ENCODE data around the gene ANKRD13B. TPM values are rescaled to one million over a fixed set of nuclear protein-coding genes. Genes with fewer than 3 reads are reported as not detected.

Gene ANKRD13B
- total RNA-seq, 1 experiment from 2014 or later: 45.5 TPM

DNA sequence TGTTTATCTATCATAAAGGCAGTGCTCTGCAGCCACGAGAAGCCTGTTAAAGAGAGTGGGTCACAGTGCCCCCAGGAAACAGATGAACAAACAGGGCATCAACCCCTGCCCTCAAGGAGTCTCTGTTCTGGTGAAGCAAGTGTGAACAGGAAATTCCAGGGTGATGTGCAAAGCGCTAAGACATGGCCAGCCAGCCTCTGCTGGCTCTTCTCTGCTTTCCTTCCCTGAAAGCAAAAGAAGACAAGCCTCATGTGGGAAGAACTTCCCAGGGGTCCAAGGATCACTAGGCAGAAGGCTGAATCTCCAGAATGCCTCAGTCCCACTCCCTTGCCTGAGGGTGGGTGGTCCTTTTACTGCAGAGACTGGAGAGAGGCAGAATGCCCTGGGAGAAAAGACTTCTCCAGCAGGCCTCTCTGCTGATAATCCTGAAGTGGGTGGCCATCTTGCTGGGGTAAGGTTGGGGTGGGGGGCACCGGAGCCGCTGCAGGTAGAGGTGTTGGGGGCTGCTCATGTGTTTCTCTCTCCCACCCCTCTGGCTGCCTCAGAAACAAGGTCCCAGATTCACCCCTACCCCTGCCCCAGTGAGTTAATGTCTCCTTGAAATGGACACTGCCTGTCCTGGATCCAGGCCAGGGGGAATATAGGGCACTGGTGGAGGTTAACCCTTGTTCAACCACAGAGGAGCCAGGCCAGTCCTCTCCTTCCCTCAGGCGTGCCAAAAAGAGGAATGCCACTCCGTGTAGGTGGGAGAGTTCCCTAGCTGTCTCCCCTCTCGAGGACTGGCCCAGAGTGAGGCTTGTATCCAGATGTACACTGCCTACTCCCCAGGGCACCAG, 2.4 kb downstream of the ANKRD13B start (continued):
- no peak for TF ChIP-seq TCF7 (CRISPR knock-in tag; IDR thresholded peaks at IDR 0.05; ENCODE audit: low read depth)

DNA sequence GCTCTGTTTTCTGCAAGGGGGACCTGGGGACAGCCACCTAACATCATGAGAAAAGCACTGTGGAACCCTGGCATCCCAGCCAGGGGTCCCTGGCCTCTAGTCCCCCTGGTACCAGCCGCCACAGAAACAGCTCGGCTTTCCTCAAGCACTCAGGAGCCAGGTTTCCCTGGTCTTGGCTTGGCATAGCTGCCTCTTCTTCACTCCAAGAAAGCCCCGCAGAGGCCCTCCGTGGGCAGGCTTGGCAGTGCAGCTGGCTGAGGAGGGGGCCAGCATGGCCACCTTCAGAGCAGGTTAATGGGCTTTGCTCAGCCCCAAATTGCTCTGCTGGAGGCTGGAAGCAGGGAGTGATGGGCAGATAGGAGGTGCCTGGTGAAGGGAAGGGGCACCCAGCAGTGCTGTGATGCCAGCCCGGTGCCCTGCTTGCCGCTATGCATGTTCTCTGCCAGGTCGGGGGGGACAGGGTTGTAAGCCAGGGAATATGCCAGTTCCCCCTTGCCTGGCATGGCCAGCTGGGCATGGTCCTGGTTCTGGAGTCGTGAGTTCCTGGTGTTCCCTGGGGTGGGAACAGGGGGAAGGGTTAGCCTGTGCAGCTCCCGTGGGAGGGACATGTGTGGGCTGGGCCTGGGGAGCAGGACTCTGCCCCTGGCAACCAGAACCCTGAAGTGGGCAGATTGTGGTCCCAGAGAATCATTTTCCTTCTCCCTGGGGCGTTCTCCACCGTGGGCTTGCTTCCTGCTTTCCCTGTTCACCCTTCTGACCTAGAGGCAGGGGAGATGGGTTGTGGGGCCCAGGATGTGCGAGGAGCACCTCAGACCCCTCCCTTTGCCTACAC, 3.2 kb downstream of the ANKRD13B start:
- ChIA-PET CTCF (interaction anchor here (0.6 to 4.6 kb wide), 6 partner anchors 11 to 227 kb away, joined by 3 to 85 read pairs (median 4); no protein-coding TSS in a partner anchor), POLR2A (no interaction called here)
- peaks cover 51% of the 10 kb centered on the region for H3K4me1 Mint-ChIP-seq
- H3K27ac Mint-ChIP-seq: no peak overlapping the region
- no peaks in the 10 kb centered on the region for H3K9me3 Mint-ChIP-seq
- ATAC-seq (no peak), DNase-seq (ENCODE audit: low spot score) (no peak)
- H3K27me3 Mint-ChIP-seq (ENCODE audit: low read depth): no peaks in the 10 kb centered on the region
- no peak overlapping the region for H3K4me3 Mint-ChIP-seq
- TF ChIP-seq, protein P1, sequence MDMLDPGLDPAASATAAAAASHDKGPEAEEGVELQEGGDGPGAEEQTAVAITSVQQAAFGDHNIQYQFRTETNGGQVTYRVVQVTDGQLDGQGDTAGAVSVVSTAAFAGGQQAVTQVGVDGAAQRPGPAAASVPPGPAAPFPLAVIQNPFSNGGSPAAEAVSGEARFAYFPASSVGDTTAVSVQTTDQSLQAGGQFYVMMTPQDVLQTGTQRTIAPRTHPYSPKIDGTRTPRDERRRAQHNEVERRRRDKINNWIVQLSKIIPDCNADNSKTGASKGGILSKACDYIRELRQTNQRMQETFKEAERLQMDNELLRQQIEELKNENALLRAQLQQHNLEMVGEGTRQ (CRISPR knock-in tag; IDR thresholded peaks at IDR 0.05): no peak
- H3K36me3 Mint-ChIP-seq: no peaks in the 10 kb centered on the region

DNA sequence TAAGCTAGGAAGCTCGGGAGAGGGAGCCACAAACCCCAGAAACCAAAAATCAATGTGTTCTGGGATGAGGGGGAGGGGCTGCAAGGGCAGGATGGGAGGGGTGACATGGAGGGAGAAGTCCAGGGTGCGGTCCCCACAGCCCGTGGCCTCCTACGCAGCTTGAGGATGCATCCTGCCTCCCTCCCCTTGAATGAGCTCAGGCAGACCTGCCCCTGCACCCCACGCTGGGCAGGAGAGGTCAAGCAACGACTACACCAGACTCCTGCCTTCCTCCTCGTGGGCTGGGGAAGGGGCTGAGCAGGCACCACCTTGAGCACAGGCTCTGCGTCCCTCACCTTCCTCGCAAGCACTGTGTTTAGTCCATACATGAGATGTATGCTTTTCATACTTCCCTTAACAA, 3.9 kb downstream of the ANKRD13B start:
- no peak overlapping the region for H3K4me3 Mint-ChIP-seq
- no peak overlapping the region for H3K27ac Mint-ChIP-seq
- ChIA-PET CTCF (interaction anchor here (1.0 to 4.6 kb wide), 12 partner anchors 9 to 497 kb away, joined by 3 to 85 read pairs (median 6); partner anchors contain the start of gene ABHD15), POLR2A (interaction anchor here (0.6 kb wide), 1 partner anchor 185 kb away, joined by 6 read pairs; no protein-coding TSS in a partner anchor)
- no peaks in the 10 kb centered on the region for H3K36me3 Mint-ChIP-seq
- no peak for DNase-seq (ENCODE audit: low spot score)
- H3K4me1 Mint-ChIP-seq: peaks cover 51% of the 10 kb centered on the region
- H3K9me3 Mint-ChIP-seq: no peaks in the 10 kb centered on the region
- no peaks in the 10 kb centered on the region for H3K27me3 Mint-ChIP-seq (ENCODE audit: low read depth)
- ATAC-seq: no peak; the same call in 1 of the 2 replicates
- no peak for TF ChIP-seq NFATC4 (CRISPR knock-in tag; IDR thresholded peaks at IDR 0.05)
- TF ChIP-seq, protein P2, sequence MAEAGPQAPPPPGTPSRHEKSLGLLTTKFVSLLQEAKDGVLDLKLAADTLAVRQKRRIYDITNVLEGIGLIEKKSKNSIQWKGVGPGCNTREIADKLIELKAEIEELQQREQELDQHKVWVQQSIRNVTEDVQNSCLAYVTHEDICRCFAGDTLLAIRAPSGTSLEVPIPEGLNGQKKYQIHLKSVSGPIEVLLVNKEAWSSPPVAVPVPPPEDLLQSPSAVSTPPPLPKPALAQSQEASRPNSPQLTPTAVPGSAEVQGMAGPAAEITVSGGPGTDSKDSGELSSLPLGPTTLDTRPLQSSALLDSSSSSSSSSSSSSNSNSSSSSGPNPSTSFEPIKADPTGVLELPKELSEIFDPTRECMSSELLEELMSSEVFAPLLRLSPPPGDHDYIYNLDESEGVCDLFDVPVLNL (CRISPR knock-in tag; IDR thresholded peaks at IDR 0.05; ENCODE audit: borderline replicate concordance, low read depth): no peak
- TF ChIP-seq, protein P3, sequence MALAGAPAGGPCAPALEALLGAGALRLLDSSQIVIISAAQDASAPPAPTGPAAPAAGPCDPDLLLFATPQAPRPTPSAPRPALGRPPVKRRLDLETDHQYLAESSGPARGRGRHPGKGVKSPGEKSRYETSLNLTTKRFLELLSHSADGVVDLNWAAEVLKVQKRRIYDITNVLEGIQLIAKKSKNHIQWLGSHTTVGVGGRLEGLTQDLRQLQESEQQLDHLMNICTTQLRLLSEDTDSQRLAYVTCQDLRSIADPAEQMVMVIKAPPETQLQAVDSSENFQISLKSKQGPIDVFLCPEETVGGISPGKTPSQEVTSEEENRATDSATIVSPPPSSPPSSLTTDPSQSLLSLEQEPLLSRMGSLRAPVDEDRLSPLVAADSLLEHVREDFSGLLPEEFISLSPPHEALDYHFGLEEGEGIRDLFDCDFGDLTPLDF (CRISPR knock-in tag; IDR thresholded peaks at IDR 0.05): no peak
- no peak for TF ChIP-seq OVOL2 (CRISPR knock-in tag; IDR thresholded peaks at IDR 0.05; ENCODE audit: borderline replicate concordance)
- no peak for TF ChIP-seq SMAD4 (CRISPR knock-in tag; IDR thresholded peaks at IDR 0.05)
- no peak for TF ChIP-seq ZNF423 (CRISPR knock-in tag; IDR thresholded peaks at IDR 0.05)
- TF ChIP-seq, protein P4, sequence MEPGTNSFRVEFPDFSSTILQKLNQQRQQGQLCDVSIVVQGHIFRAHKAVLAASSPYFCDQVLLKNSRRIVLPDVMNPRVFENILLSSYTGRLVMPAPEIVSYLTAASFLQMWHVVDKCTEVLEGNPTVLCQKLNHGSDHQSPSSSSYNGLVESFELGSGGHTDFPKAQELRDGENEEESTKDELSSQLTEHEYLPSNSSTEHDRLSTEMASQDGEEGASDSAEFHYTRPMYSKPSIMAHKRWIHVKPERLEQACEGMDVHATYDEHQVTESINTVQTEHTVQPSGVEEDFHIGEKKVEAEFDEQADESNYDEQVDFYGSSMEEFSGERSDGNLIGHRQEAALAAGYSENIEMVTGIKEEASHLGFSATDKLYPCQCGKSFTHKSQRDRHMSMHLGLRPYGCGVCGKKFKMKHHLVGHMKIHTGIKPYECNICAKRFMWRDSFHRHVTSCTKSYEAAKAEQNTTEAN (CRISPR knock-in tag; IDR thresholded peaks at IDR 0.05): no peak
- TF ChIP-seq GTF2I (CRISPR knock-in tag; conservative IDR thresholded peaks at IDR 0.05): no peak
- no peak for TF ChIP-seq SP1 (CRISPR knock-in tag; conservative IDR thresholded peaks at IDR 0.05)
- TF ChIP-seq TP53 (CRISPR knock-in tag; IDR thresholded peaks at IDR 0.05): no peak
- TF ChIP-seq, protein P5, sequence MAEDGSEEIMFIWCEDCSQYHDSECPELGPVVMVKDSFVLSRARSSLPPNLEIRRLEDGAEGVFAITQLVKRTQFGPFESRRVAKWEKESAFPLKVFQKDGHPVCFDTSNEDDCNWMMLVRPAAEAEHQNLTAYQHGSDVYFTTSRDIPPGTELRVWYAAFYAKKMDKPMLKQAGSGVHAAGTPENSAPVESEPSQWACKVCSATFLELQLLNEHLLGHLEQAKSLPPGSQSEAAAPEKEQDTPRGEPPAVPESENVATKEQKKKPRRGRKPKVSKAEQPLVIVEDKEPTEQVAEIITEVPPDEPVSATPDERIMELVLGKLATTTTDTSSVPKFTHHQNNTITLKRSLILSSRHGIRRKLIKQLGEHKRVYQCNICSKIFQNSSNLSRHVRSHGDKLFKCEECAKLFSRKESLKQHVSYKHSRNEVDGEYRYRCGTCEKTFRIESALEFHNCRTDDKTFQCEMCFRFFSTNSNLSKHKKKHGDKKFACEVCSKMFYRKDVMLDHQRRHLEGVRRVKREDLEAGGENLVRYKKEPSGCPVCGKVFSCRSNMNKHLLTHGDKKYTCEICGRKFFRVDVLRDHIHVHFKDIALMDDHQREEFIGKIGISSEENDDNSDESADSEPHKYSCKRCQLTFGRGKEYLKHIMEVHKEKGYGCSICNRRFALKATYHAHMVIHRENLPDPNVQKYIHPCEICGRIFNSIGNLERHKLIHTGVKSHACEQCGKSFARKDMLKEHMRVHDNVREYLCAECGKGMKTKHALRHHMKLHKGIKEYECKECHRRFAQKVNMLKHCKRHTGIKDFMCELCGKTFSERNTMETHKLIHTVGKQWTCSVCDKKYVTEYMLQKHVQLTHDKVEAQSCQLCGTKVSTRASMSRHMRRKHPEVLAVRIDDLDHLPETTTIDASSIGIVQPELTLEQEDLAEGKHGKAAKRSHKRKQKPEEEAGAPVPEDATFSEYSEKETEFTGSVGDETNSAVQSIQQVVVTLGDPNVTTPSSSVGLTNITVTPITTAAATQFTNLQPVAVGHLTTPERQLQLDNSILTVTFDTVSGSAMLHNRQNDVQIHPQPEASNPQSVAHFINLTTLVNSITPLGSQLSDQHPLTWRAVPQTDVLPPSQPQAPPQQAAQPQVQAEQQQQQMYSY (CRISPR knock-in tag; IDR thresholded peaks at IDR 0.05): no peak
- TF ChIP-seq ZNF317 (CRISPR knock-in tag; IDR thresholded peaks at IDR 0.05; ENCODE audit: borderline replicate concordance, low read depth): no peak
- TF ChIP-seq, protein P6, sequence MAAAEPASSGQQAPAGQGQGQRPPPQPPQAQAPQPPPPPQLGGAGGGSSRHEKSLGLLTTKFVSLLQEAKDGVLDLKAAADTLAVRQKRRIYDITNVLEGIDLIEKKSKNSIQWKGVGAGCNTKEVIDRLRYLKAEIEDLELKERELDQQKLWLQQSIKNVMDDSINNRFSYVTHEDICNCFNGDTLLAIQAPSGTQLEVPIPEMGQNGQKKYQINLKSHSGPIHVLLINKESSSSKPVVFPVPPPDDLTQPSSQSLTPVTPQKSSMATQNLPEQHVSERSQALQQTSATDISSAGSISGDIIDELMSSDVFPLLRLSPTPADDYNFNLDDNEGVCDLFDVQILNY (CRISPR knock-in tag; IDR thresholded peaks at IDR 0.05): no peak
- TF ChIP-seq CREM (CRISPR knock-in tag; IDR thresholded peaks at IDR 0.05): no peak
- TF ChIP-seq, protein P7, sequence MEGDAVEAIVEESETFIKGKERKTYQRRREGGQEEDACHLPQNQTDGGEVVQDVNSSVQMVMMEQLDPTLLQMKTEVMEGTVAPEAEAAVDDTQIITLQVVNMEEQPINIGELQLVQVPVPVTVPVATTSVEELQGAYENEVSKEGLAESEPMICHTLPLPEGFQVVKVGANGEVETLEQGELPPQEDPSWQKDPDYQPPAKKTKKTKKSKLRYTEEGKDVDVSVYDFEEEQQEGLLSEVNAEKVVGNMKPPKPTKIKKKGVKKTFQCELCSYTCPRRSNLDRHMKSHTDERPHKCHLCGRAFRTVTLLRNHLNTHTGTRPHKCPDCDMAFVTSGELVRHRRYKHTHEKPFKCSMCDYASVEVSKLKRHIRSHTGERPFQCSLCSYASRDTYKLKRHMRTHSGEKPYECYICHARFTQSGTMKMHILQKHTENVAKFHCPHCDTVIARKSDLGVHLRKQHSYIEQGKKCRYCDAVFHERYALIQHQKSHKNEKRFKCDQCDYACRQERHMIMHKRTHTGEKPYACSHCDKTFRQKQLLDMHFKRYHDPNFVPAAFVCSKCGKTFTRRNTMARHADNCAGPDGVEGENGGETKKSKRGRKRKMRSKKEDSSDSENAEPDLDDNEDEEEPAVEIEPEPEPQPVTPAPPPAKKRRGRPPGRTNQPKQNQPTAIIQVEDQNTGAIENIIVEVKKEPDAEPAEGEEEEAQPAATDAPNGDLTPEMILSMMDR (IDR thresholded peaks at IDR 0.05): no peak
- TF ChIP-seq, protein P8, sequence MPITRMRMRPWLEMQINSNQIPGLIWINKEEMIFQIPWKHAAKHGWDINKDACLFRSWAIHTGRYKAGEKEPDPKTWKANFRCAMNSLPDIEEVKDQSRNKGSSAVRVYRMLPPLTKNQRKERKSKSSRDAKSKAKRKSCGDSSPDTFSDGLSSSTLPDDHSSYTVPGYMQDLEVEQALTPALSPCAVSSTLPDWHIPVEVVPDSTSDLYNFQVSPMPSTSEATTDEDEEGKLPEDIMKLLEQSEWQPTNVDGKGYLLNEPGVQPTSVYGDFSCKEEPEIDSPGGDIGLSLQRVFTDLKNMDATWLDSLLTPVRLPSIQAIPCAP (CRISPR knock-in tag; IDR thresholded peaks at IDR 0.05): no peak

All from WTC11 (cell line).